Stimulated activated CD8-positive, alpha-beta memory T cell treated with anti-CD3 and anti-CD28 coated beads, Interleukin-15, amount 100 ng/mL, for 24 hours (primary cell): Measurements from ENCODE around the gene SEC24B.
"Not testable (repeated sequence)": the region's sequence is repeated elsewhere in the genome, so short reads cannot be mapped to it uniquely, and the experiment has no call there.

Experiments used
- DNase-seq: peaks from one replicate; pipeline ENCODE4 v3.0.0-alpha.2; 2020; ENCODE audit warnings: low read depth

SEC24B gene

GRCh38 chr4:109506890-109507289 lies 73.3 kb downstream of the SEC24B start:
- DNase-seq, result no peak

- no peak for DNase-seq
These were observed 77.1 kb downstream of the SEC24B start for GRCh38 chr4:109510687-109511086.

DNA sequence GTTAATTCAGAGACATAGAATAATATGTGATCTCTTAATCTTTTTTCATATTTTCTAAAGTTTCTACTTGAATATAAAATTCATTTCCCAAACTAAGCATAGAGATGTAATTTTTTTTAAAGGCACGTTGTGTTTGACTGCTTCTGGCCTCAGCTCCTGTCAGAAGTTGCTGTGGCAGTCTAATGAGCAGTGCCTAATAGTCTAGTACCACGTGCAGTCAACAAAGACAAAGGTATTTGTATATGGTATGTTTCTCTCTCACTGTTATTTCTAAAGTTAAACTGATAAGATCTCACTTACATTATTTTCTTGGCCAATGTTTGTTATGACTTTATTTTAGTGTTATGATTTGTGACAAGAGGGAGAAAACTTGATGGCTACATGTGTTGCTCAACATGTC lies 77.8 kb downstream of the SEC24B start:
- DNase-seq, result no peak

- not testable (repeated sequence) for DNase-seq
These were observed 79.8 kb downstream of the SEC24B start for GRCh38 chr4:109513368-109513767.

DNA sequence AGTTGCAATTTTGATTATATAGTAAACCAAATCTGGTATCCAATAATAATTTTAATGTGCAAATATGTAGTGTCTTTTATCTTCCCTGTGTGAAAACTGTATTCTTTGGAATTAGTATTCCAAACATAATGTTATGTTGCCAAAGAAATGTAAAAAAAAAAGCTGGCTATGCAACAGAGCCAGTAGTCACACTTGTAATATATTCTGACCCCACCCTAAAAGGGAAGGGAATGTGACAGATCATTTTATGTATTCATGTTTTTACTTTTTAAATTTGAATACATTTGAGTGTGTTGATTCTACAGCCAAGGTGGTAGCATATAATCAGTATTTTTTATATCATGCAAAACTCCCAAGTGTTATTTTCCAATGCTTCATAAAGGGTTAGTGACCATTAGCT lies 98.6 kb downstream of the SEC24B start:
- no peak for DNase-seq

- DNase-seq, result no peak
These were observed 111.8 kb downstream of the SEC24B start for GRCh38 chr4:109545401-109545800.

DNA sequence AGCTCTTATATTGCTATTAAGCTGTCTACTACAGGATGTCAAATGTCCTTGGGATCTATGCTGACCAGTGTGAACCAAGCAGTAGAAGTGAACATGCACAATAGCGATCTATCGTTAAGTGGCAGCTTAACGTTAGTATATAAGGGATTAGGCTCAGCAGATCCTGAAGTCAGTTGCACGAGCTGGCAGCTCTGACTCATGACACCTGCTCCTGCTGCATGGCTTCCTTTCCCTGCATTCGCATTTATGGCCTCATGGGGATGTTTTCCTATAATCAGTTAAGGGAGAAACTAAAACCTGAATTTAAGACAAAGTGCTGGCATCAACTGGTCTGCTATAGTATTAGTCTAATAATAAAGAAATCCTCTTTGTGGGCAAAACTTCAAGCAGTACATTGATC lies 113.8 kb downstream of the SEC24B start:
- no peak for DNase-seq

DNA sequence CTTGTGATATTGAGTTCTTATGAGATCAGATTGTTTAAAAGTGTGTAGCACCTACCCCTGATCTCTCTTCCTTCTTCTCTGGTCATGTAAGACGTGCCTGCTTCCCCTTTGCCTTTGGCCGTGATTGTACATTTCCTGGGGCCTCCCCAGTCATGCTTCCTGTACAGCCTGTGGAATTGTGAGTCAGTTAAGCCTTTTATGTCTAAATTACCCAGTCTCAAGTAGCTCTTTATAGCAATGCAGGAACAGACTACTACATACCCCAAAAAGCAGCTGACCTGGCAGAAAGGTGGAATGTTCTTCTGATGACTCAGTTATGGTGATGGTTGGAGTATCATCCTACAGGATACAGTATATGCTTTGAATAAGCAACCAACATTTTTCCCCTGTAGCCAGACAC lies 115.0 kb downstream of the SEC24B start:
- no peak for DNase-seq

GRCh38 chr4:109552237-109552636 lies 118.6 kb downstream of the SEC24B start:
- DNase-seq, result no peak

GRCh38 chr4:109553130-109553529 lies 119.5 kb downstream of the SEC24B start:
- DNase-seq, result no peak

GRCh38 chr4:109554971-109555370 lies 121.4 kb downstream of the SEC24B start:
- no peak for DNase-seq

GRCh38 chr4:109557433-109557832 lies 123.8 kb downstream of the SEC24B start:
- no peak for DNase-seq

- DNase-seq, result not testable (repeated sequence)
These were observed 124.5 kb downstream of the SEC24B start for GRCh38 chr4:109558095-109558494.

- DNase-seq, result peak; percentile 20
These were observed 126.0 kb downstream of the SEC24B start for GRCh38 chr4:109559625-109559982.

GRCh38 chr4:109559983-109560686 lies 126.5 kb downstream of the SEC24B start, which contains the start of gene MCUB:
TSS of gene MCUB (plus strand) at chr4:109560246. CDS start at chr4:109560338, 92 bp downstream.
- peak; percentile 62 for DNase-seq

DNA sequence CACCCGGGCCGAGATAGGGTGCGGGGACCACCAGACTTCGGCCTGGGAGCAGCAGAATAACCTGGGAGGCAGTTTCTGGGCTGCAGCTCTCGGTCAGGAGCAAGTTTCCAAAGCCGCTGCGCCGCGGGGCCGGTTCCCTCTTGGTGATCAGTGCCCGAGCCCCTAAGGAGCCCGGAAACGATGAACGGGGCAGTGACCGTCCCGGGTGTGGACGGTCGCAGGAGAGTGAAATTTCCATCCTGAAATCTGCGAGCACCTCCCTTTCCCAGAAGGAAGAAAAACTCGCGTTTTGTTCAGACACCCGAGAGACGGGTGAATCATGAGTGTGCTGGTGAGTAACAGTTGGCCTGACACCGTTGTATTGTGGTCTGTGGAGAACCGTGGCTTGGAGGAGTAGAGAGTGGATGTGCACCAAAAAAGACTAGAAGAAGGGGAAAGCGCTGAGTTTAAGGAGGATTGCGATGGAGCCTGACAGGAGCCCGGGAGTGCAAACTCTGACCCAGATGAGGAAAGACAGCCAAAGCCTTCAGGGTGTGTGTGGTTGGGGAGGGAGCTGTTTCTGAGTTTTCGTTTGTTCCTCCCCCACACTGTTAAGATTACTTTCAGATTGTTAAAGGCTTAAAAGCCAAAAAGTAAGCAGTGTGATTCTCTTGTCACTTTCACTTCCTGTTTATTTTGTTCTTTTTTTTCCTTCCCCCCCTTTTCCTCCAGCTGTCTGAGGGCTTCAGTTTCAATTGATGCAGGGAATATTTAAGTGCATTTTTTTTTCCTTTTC lies 127.3 kb downstream of the SEC24B start:
- no peak for DNase-seq

DNA sequence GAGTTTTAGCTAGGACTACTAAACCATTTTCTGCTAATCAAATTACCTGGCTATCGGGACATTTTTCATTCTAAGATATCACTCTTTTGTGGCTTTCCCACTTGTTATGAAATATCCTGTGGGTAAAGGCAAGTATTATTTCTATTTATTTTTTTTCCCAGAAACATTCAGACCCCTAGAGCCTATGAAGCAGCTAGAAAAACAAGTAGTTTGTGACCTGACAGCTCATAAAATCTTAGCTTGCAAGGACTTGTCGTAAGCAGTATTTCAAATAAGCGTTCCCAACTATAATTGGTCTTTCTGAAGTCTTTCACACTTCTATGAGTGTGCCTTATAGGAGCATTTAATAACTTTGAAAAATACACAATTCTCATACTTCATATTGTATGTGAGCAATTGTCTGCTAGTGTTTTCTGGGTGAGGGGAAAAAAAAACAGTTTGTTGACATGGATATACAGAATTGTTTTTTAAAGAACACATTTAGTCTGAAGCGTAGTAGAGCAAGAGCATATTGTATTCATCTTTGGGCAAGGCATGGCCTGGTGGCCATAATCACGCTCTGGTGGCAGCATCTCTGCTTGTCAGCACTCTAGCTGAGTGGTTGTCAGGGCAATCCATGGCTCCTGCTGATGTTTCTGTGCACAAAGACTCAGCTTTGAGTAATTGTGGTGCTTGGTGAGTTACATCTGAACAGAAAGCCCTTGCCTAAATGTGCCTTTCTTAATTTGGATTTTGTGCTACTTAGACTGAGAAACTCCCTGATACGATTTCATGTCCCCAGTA lies 129.0 kb downstream of the SEC24B start:
- no peak for DNase-seq

DNA sequence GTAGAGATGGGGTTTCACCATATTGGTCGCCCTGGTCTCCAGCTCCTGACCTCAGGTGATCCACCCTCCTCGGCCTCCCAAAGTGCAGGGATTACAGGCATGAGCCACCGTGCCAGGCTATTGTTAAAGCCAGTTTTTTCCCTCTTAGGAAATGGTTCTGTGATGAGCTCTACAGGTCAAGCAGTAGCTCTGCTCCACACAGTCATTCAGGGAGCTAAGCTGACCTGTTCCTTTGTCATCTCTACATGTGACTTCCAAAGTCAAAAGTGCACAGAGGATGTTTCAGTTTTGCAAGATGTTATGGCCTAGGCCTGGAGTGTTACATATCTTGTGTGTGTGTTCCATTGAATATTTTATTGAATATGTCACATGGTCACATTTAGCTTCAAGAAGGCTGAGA lies 137.9 kb downstream of the SEC24B start:
- DNase-seq, result no peak

- no peak for DNase-seq
These were observed 138.5 kb downstream of the SEC24B start for GRCh38 chr4:109572154-109572553.

DNA sequence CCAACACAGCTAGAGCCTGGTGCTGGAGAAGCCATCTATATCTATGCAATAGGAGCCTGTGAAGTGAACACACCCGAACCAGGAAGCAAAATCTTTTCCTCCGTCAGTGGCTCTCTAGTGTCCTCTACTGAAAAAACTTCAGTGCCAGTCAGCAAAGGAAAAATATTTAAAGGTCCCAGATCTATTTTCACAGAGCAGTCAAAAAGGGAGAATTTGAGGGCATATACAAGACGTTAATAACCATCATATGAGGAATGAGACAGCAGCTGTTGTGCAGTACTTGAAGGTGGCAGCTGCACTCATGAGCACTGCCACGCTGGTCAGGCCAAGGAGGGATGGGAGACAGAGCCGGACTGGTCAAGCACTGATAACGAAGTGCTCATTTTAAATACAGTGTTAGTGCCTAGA lies 140.8 kb downstream of the SEC24B start:
- DNase-seq, result no peak

- DNase-seq, result no peak
These were observed 141.6 kb downstream of the SEC24B start for GRCh38 chr4:109574931-109575804.

DNA sequence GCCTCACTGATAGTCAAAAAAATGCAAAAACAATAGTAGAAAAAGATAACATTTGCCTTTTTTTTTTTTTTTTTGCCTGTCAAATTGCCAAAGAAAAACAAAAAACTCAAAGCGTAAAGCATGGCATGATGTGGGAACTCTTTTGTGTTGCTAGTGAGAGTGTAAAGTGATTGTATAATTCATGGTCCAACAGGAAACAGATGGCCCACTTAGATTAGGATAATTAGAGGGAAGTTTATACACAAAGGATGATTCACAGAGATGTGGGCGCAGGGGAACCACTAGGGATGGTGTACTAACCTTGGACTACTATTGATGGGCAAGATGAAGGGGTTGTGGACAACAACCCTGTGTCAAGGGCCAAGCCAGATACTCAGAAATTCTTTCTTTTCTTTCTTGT lies 142.8 kb downstream of the SEC24B start:
- no peak for DNase-seq
